GM12878 (cell line): ENCODE data around the gene PNLIPRP2. TPM values are rescaled to one million over a fixed set of nuclear protein-coding genes. Genes with fewer than 3 reads are reported as not detected.

Source experiments
- ATAC-seq: fragments of 200-7000 bp; cut with Tn5 transposase; 3 replicates; pipeline ENCODE4 v1.9.1; 2020; ENCODE audit warnings: mild to moderate bottlenecking, moderate library complexity
- BruUV-seq: library from RNA; stranded (reverse); fragments of 400-500 nt; replicated peaks from 2 replicates; lab custom pipeline; 2021; lab: Mats Ljungman, UMichigan
- CTCF ChIA-PET: fragments of 300-600 bp; sonication (Branson Sonifier 250); formaldehyde crosslinking; extraction: SDS; loops from one replicate; lab custom pipeline; 2021; ENCODE audit warnings: inconsistent platforms; lab: Yijun Ruan, JAX
- POLR2A ChIA-PET: fragments of 350-600 bp; formaldehyde crosslinking; extraction: SDS; loops from one replicate; lab custom pipeline; 2021; ENCODE audit warnings: inconsistent platforms; lab: Charles Lee
- RAD21 ChIA-PET: fragments of 300-600 bp; sonication (Branson Sonifier 250); formaldehyde crosslinking; loops from one replicate; lab custom pipeline; 2023; ENCODE audit warnings: antibody characterized with exemption; ENCODE audit not compliant: unreplicated experiment; lab: Charles Lee
- SMC1A ChIA-PET: fragments of 300-600 bp; sonication (Branson Sonifier 250); formaldehyde crosslinking; loops from one replicate; lab custom pipeline; 2023; ENCODE audit not compliant: unreplicated experiment, uncharacterized antibody; lab: Charles Lee
- DNase-seq: peaks from one replicate; pipeline ENCODE4 v3.0.0-alpha.2; 2011; ENCODE audit warnings: low read depth, low spot score
- FAIRE-seq: peaks from 3 replicates; lab custom pipeline; 2011; peaks lifted over from hg19 to GRCh38; lab: Jason Lieb, UNC
- H2AFZ ChIP-seq: 2 replicates; pipeline ENCODE4 v1.6.0; 2011; ENCODE audit warnings: low read depth, low read length, control low read depth; ENCODE audit not compliant: control insufficient read depth
- H3K27ac ChIP-seq: 2 replicates; pipeline ENCODE4 v1.5.1; 2011; ENCODE audit warnings: control low read depth; ENCODE audit not compliant: control insufficient read depth, insufficient read depth
- H3K27me3 ChIP-seq, 2 experiments: replicated peaks in 1 of 2; 2 replicates each; pipeline versions ENCODE4 v1.6.0 to v1.6.1; 2011; ENCODE audit warnings: low read length in 1 of 2; ENCODE audit not compliant: control insufficient read depth in 2 of 2, insufficient read depth in 2 of 2
- H3K36me3 ChIP-seq, 2 experiments: 2 replicates each; pipeline ENCODE4 v1.5.1; 2011; ENCODE audit warnings: low read length in 1 of 2; ENCODE audit not compliant: control insufficient read depth in 2 of 2, insufficient read depth in 2 of 2
- H3K4me1 ChIP-seq: 2 replicates; pipeline ENCODE4 v1.6.1; 2011; ENCODE audit warnings: mild to moderate bottlenecking, low read length, moderate library complexity, mixed read lengths; ENCODE audit not compliant: control insufficient read depth, insufficient read depth
- H3K4me2 ChIP-seq: 2 replicates; pipeline ENCODE4 v1.6.0; 2011; ENCODE audit warnings: control low read depth; ENCODE audit not compliant: control insufficient read depth, insufficient read depth
- H3K4me3 ChIP-seq: fragments of 200-600 bp; sonication (generic); 2 replicates; pipeline ENCODE4 v1.5.1; 2016
- H3K79me2 ChIP-seq: 2 replicates; pipeline ENCODE4 v1.6.0; 2011; ENCODE audit warnings: low read length; ENCODE audit not compliant: control insufficient read depth, insufficient read depth
- H3K9ac ChIP-seq: 2 replicates; pipeline ENCODE4 v1.8.0; 2011; ENCODE audit warnings: low read length, control low read depth, mixed read lengths; ENCODE audit not compliant: control insufficient read depth, insufficient read depth
- H3K9me3 ChIP-seq: replicated peaks from 3 replicates; pipeline ENCODE4 v1.5.1; 2011; ENCODE audit warnings: mild to moderate bottlenecking, low read length; ENCODE audit not compliant: control insufficient read depth, insufficient read depth
- H4K20me1 ChIP-seq: 2 replicates; pipeline ENCODE4 v1.6.0; 2011; ENCODE audit not compliant: control insufficient read depth, insufficient read depth
- BCLAF1 ChIP-seq: fragments of 450-650 bp; IDR thresholded peaks from 2 replicates; pipeline ENCODE4 v1.6.1; 2017; ENCODE audit warnings: antibody characterized with exemption, mild to moderate bottlenecking, moderate library complexity
- CEBPZ ChIP-seq: fragments of 150-350 bp; IDR thresholded peaks from 2 replicates; pipeline ENCODE4 v1.6.1; 2016; ENCODE audit warnings: low read depth, low read length
- CREB1 ChIP-seq: IDR thresholded peaks from 2 replicates; pipeline ENCODE4 v1.6.1; 2012; ENCODE audit warnings: low read depth, mild to moderate bottlenecking, inconsistent platforms
- EP300 ChIP-seq, 2 experiments: fragments of 150-350 bp in 1 of 2; IDR thresholded peaks; 2 replicates each; pipeline ENCODE4 v1.6.1; 2011 to 2012; ENCODE audit warnings: low read depth in 2 of 2, low read length in 2 of 2, borderline replicate concordance in 1 of 2, improper control_type of control experiment in 1 of 2, inconsistent platforms in 1 of 2; ENCODE audit not compliant: control insufficient read depth in 1 of 2
- GATAD2B ChIP-seq: fragments of 450-650 bp; conservative IDR thresholded peaks from 2 replicates; pipeline ENCODE4 v1.6.1; 2017; ENCODE audit warnings: low read depth, mild to moderate bottlenecking, moderate library complexity
- HDAC6 ChIP-seq: fragments of 200-600 bp; sonication (generic); IDR thresholded peaks from one replicate; pipeline ENCODE4 v1.8.0; 2017; ENCODE audit warnings: antibody characterized with exemption; ENCODE audit not compliant: unreplicated experiment
- HSF1 ChIP-seq: fragments of 150-350 bp; IDR thresholded peaks from 2 replicates; pipeline ENCODE4 v1.6.1; 2014; ENCODE audit warnings: mild to moderate bottlenecking, low read depth, low read length
- NFIC ChIP-seq: IDR thresholded peaks from 2 replicates; pipeline ENCODE4 v1.6.1; 2012; ENCODE audit warnings: low read depth, mild to moderate bottlenecking, inconsistent platforms, low read length, moderate library complexity
- NFXL1 ChIP-seq: fragments of 450-650 bp; IDR thresholded peaks from 2 replicates; pipeline ENCODE4 v1.6.1; 2017; ENCODE audit warnings: antibody characterized with exemption, mild to moderate bottlenecking, borderline replicate concordance
- NR2F1 ChIP-seq: fragments of 450-650 bp; conservative IDR thresholded peaks from 2 replicates; pipeline ENCODE4 v1.6.1; 2017; ENCODE audit warnings: mild to moderate bottlenecking
- NRF1 ChIP-seq: conservative IDR thresholded peaks from 2 replicates; pipeline ENCODE4 v1.6.1; 2011; ENCODE audit warnings: mild to moderate bottlenecking, low read depth, low read length, improper control_type of control experiment
- RCOR1 ChIP-seq: conservative IDR thresholded peaks from 2 replicates; pipeline ENCODE4 v1.6.1; 2012; ENCODE audit warnings: low read depth, low read length, improper control_type of control experiment
- SMARCA5 ChIP-seq: fragments of 450-650 bp; IDR thresholded peaks from 2 replicates; pipeline ENCODE4 v1.6.1; 2017; ENCODE audit warnings: mild to moderate bottlenecking
- SMC3 ChIP-seq: IDR thresholded peaks from 2 replicates; pipeline ENCODE4 v1.6.1; 2011; ENCODE audit warnings: low read length, improper control_type of control experiment, borderline replicate concordance
- STAT1 ChIP-seq: fragments of 450-650 bp; conservative IDR thresholded peaks from 2 replicates; pipeline ENCODE4 v1.6.1; 2014; ENCODE audit warnings: antibody characterized with exemption, mild to moderate bottlenecking
- STAT3 ChIP-seq: IDR thresholded peaks from 2 replicates; pipeline ENCODE4 v1.6.1; 2011; ENCODE audit warnings: low read depth, low read length, improper control_type of control experiment
- TCF7 ChIP-seq: IDR thresholded peaks from 2 replicates; pipeline ENCODE4 v1.6.1; 2014; ENCODE audit warnings: antibody characterized with exemption, borderline replicate concordance
- ZBED1 ChIP-seq: IDR thresholded peaks from 2 replicates; pipeline ENCODE4 v1.6.1; 2016; ENCODE audit warnings: borderline replicate concordance
- WGBS: methylation state at CpG from one replicate; pipeline ENCODE4 v1.1.6; 2016; ENCODE audit warnings: low lambda C conversion rate; ENCODE audit not compliant: insufficient replicate concordance, insufficient coverage; ENCODE audit errors: missing lambda C conversion rate; 5-methylcytosine and 5-hydroxymethylcytosine counted together
- in situ Hi-C: fragments of 300-500 bp; cut with MboI; formaldehyde crosslinking; loops from 9 replicates; pipeline ENCODE4 v1.14.3; 2018; ENCODE audit warnings: mixed read lengths
- intact Hi-C: fragments of 100-400 bp; cut with micrococcal nuclease; formaldehyde crosslinking; loops from one replicate; pipeline ENCODE4 v1.14.2; 2022; ENCODE audit not compliant: unreplicated experiment
- polyA plus RNA-seq, 11 experiments: library from polyadenylated mRNA; depleted of rRNA in 4 of 11; unstranded in 6 of 11; stranded (reverse) in 5 of 11; fragments of >200 nt; fragmentation: Nextera tagmentation in 4 of 11; fragmentation: Illumina TruSeq in 1 of 11; extraction: Ambion mirVana in 4 of 11; extraction: Trizol in 1 of 11; gene quantifications; 1 replicate in 1 of 11; 2 replicates in 10 of 11; pipeline versions ENCODE4 v1.2.1 to v1.2.3, GENCODE V29; 2011 to 2016; ENCODE audit warnings: inconsistent platforms in 2 of 11, missing spikeins in 2 of 11, low read depth in 1 of 11
- total RNA-seq, 4 experiments: library from RNA; depleted of rRNA in 3 of 4; stranded (reverse); fragments of >200 nt in 3 of 4; fragmentation: Illumina TruSeq in 1 of 4; extraction: Trizol in 1 of 4; gene quantifications; 2 replicates each; pipeline versions ENCODE4 v1.2.1 to v1.2.3, GENCODE V29; 2013 to 2021

The PNLIPRP2 gene
- total and polyA plus RNA-seq, 10 of the 15 experiments (the other 5 are each of a cell fraction or from before 2014, with no cell fraction given): 0.33 TPM; not detected in 9

GRCh38 chr10:116694243-116694926 is 73.6 kb downstream of the PNLIPRP2 start:
- WGBS: 27% methylated on average over 14 of the region's 14 CpGs
- Histone ChIP-seq H4K20me1 (no peaks in the 10 kb centered on the region), H2AFZ (no peak overlapping the region), H3K79me2 (no peaks in the 10 kb centered on the region), H3K4me2 (no peak overlapping the region), H3K27ac (no peak overlapping the region), H3K9ac (no peak overlapping the region), H3K9me3 (no peaks in the 10 kb centered on the region), H3K27me3 (no peaks in the 10 kb centered on the region; a peak in 1 of 4 replicates), H3K36me3 (no peaks in the 10 kb centered on the region), H3K4me3 (no peak overlapping the region), H3K4me1 (no peaks in the 10 kb centered on the region)
- CTCF ChIA-PET: no interaction called here
- intact Hi-C loops (no loop called here), in situ Hi-C loops (no loop called here)
- SMC1A ChIA-PET: no interaction called here
- ATAC-seq (no peak), FAIRE-seq (no peak), DNase-seq (no peak)
- BruUV-seq: no TSS peak
- RAD21 ChIA-PET: no interaction called here
- POLR2A ChIA-PET: no interaction called here
- no peak for TF ChIP-seq GATAD2B
- TF ChIP-seq HDAC6: no peak
- TF ChIP-seq STAT1: no peak
- no peak for TF ChIP-seq RCOR1
- no peak for TF ChIP-seq SMC3
- no peak for TF ChIP-seq ZBED1
- TF ChIP-seq BCLAF1: no peak
- no peak for TF ChIP-seq CREB1
- no peak for TF ChIP-seq CEBPZ
- TF ChIP-seq HSF1: no peak
- no peak for TF ChIP-seq STAT3
- no peak for TF ChIP-seq NRF1
- TF ChIP-seq NR2F1: no peak
- no peak for TF ChIP-seq NFIC
- no peak for TF ChIP-seq SMARCA5
- no peak for TF ChIP-seq EP300 (IDR thresholded peaks at IDR 0.05; ENCODE audit: borderline replicate concordance in 1 of 2, control insufficient read depth in 1 of 2, low read depth in 2 of 2, low read length in 2 of 2)
- no peak for TF ChIP-seq TCF7
- TF ChIP-seq NFXL1: no peak
